NB4 (cell line): ENCODE measurements around the gene TAC4.

Experiments used
- DNase-seq: peaks from one replicate; pipeline ENCODE4 v3.0.0; 2010; ENCODE audit warnings: low read depth
- H3K4me3 ChIP-seq: one replicate; pipeline ENCODE4 v1.5.1; 2011; ENCODE audit warnings: mild to moderate bottlenecking, low read depth, low read length, moderate library complexity
- CTCF ChIP-seq: IDR thresholded peaks from one replicate; pipeline ENCODE4 v1.5.1; 2012; ENCODE audit warnings: low read depth, low read length
- MAX ChIP-seq: IDR thresholded peaks from 2 replicates; pipeline ENCODE4 v1.6.1; 2011; ENCODE audit warnings: low read depth, low read length
- MYC ChIP-seq: IDR thresholded peaks from 2 replicates; pipeline ENCODE4 v1.6.1; 2011; ENCODE audit warnings: low read depth, low read length
- POLR2A ChIP-seq: IDR thresholded peaks from 2 replicates; pipeline ENCODE4 v1.6.1; 2011; ENCODE audit warnings: mild to moderate bottlenecking; ENCODE audit not compliant: insufficient read length; ENCODE audit errors: extremely low read depth

TAC4 gene

GRCh38 chr17:49875685-49876084 is 27.8 kb upstream of the TAC4 start:
- TF ChIP-seq MYC = no peak
- no peak for TF ChIP-seq CTCF
- TF ChIP-seq POLR2A = no peak
- no peak for TF ChIP-seq MAX
- no peak overlapping the region for H3K4me3 ChIP-seq
- DNase-seq = no peak

GRCh38 chr17:49874911-49875310 is 27.0 kb upstream of the TAC4 start:
- TF ChIP-seq MYC = no peak
- no peak for TF ChIP-seq MAX
- no peak for TF ChIP-seq CTCF
- TF ChIP-seq POLR2A = no peak
- no peak overlapping the region for H3K4me3 ChIP-seq
- DNase-seq = no peak

GRCh38 chr17:49873926-49874325 is 26.1 kb upstream of the TAC4 start:
- no peak for TF ChIP-seq MAX
- H3K4me3 ChIP-seq = no peak overlapping the region
- no peak for DNase-seq

- DNase-seq = no peak
- TF ChIP-seq POLR2A (no peak), CTCF (no peak), MYC (no peak), MAX (no peak)
- H3K4me3 ChIP-seq = no peak overlapping the region
These were observed 25.6 kb upstream of the TAC4 start for GRCh38 chr17:49873466-49873865.

GRCh38 chr17:49872754-49873377 is 25.0 kb upstream of the TAC4 start:
- no peak for DNase-seq
- H3K4me3 ChIP-seq = no peak overlapping the region
- TF ChIP-seq MAX = no peak
- TF ChIP-seq POLR2A = no peak
- no peak for TF ChIP-seq CTCF
- no peak for TF ChIP-seq MYC

- TF ChIP-seq MYC = no peak
- TF ChIP-seq CTCF = no peak
- TF ChIP-seq MAX = no peak
- no peak for TF ChIP-seq POLR2A
- no peak overlapping the region for H3K4me3 ChIP-seq
- DNase-seq = no peak
These were observed 23.3 kb upstream of the TAC4 start for GRCh38 chr17:49871211-49871610.
